GM18868 (cell line): Measurements from ENCODE around the gene SIRT7.

Experiments
- ATAC-seq: cut with Tn5 transposase; IDR thresholded peaks from one replicate; pipeline ENCODE4 v1.9.1; 2021; ENCODE audit warnings: mild to moderate bottlenecking, moderate library complexity; ENCODE audit not compliant: unreplicated experiment

Gene SIRT7

DNA sequence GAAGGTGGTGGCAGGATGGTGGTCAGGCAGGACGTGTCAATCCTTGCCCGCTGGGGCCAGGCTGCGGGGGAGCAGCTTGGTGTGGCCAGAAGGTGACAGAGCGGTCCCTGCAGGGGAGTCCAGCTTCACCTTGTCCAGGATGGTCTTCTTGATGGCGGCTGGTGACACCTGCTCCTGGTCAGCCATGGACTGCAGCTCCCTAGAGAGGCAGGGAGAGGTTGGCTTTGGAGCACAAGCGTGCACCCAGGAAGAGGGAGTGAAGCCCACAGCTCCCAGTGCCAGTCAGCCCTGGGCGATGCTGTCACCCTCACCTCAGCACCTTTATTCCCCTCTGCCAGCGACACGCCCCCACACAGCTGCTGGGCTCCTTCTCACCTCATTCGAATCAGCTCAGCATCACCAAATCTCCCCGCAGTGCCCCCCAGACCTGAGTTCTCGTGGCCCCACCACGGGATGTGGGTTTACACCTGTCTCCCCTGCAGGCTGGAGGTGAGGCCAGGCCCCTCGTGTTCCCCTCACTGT, 15.3 kb upstream of the SIRT7 start:
- ATAC-seq = no peak

DNA sequence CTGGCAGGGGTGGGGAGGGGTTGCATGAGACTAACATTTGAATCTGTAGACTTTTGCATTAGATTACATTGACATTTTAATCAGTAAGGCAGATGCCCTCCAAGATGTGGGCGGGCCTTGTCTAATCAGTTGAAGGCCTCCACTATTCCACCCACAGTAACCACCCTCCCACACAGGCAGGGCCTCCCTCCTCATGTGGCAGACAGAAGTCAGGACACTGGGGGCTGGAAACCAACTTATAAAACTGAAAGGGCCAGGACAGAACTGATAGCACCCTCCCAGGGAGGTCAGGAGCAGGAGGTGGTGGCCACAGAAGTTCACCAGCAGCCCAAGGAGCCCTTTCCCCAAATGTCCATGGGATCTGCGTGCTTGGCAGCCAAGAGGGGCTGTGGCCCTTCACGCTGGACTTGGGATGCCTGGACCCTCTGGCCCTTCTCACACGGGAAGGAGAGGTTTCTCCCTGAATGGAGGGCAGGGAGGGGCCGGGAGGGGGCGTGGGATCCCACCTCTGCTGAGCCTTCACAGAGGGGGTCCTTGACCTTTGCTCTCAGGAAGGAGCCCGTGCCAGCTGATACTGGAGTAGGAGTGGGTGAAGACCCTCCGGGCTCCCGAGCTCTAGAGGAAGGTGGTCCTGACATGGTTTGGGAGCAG, 14.5 kb upstream of the SIRT7 start:
- ATAC-seq = no peak

DNA sequence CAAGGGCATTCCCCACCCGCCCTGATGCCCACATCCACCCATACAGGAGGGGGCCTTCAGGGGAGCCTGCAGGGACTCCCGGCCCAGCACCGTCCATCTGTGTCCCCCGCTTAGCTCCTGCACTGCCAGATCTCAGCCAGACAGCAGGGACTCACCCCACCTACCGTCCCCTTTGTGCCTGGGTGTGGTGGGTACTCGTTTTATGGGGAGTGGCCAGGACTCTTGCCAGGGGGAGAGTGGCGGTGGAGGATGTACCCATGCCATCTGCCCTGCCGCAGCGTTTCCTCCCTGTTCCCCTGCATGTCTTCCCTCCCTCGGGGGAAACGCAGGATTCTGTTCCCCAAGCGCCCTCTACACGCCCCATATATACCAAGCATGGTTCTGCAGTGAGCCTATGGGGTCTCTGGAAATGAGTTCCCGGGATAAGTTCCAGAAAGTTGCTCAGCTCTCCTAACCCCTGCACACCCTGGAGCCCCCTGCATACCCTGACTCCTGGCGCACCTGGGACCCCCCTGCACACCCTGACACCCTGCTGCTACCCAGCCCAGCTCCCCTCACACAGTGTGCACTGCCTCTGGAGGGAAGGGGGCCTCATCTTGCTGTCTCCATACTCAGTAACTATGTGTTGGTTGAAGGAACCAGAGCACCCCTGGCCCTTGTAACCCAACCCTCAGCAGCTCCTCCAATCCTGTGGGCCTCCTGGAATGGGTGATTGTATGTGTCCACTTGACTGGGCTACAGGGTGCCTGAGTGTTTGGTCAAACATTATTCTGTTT, 13.8 kb upstream of the SIRT7 start:
- no peak for ATAC-seq

DNA sequence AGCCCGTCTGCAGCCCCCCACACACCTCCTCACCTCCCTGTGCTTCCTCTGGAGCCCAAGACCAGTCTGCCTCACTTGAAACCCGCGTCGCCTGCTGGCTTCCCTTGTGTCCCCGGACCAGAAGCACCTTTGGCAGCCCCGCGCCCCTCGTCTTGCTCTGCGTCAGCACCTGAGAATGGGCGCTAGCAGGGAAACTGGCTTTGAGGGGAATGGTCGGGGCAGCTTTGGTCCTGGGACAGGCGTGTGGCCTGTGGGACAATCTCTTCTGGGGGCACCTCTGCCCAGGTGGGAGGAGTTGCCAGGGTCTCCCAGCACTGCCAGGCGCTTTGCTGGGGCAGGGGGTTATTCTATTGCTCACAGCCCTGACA, 13.2 kb upstream of the SIRT7 start:
- no peak for ATAC-seq

DNA sequence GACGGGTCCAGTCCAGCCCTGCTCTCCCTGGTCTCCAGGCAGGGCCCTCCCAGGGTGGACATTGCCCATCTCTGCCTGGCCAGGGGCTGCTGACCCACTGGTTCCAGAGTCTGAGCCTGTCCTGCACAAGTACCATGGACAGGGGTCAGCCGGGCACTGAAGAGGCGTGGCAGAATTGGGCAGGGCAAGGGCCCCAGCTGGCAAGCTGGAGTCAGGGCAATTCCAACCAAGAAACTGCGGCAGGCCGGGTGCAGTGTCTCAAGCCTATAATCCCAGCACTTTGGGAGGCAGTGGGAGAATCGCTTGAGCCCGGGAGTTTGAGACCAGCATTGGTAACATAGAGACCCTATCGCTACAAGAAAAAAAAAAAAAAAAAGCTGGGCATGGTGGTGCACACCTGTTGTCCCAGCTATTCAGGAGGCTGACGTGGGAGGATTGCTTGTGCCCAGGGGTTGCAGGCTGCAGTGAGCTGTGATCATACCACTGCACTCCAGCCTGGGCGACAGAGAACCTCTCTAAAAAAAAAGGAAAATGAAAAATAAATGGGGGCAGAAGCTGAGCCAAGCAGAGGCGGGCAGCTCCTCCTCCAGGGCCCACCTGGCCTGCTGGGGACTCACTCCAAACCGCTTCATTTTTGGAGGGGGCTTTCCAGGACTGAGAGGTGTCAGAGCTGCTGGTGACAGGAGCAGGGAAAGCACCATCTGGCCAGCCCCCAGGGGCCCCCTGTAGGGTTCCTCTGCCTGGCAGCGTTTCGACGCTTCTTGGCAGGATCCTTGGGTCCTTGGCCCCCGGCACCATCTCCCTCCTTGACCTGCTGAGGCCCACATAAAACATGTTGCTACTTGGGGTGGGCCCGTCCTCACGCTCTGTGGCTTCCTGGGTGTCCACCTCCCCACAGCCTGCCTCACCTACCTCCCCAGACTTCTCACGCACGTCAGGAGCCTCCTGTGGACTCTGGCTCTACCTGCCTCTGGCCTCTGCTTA, 12.5 kb upstream of the SIRT7 start:
- no peak for ATAC-seq

DNA sequence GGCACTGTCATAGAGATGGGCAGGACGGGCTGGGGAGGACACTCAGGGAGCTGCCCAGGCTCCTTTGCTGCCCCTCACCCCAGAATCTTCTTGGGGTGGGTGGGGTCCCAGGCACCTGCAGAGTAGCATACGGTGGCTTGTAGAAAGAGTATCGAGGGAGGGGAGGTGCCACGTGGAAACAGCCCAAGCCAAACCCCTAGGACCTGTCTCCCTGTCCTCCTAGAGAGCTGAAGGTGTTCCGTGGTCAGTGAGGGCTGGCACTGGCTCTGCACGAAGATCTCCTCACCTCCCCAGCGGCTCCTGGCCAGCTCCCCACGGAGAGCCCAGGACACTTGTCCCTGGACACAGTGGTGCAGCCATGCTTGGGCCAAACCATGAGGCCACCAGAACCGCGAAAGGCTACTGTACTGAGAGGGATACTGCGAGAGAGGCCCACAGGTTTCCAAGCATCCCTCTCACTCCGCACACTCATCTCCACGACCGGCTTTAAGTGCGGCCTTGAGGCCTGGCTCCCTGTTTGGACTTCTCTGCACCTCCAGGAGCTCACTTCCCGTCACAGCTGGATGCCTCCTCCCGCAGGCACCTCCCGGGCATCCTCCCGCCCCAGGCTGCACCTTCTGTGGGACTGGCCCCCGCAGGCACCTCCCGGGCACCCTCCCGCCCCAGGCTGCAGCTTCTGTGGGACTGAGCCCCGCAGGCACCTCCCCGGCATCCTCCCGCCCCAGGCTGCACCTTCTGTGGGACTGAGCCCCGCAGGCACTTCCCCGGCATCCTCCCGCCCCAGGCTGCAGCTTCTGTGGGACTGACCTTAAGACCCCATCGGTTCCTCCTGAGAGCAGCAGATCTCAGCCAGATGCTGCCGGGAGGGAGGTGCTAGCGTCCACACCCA, 11.5 kb upstream of the SIRT7 start:
- ATAC-seq = no peak

DNA sequence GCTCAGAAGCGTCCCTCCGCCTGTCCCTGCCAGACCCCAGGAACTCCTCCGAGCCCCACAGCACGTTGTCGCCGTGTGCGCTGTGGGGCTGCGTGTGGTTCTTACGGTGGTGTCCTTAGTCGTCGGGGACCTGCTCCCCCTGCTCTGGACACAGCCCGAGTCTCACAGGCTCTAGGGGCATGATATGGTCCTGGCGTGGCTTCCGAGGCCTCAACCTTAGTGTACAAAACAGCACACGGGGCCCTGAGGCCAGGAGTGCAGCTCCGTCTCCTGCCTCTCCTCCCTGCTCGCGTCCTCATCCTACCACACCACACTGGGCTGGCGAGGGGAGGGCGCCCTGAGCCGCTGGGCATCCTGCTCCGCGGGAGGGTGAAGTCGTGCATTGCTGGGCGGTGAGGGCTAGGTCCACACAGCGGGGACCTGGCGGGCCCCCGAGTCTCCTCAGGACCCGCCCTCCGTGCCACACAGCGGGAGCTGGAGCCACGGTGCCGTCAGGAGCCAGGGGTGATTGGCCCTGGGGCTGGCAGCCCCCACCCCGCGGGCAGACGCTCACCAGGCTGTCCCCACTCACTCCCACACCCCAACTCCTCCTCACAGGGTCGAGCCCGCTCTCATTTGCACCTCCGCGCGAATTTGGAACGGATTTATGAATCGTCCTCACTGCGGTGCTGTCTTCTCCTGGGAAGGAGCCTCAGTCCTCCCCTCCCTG, 10.7 kb upstream of the SIRT7 start:
- no peak for ATAC-seq

DNA sequence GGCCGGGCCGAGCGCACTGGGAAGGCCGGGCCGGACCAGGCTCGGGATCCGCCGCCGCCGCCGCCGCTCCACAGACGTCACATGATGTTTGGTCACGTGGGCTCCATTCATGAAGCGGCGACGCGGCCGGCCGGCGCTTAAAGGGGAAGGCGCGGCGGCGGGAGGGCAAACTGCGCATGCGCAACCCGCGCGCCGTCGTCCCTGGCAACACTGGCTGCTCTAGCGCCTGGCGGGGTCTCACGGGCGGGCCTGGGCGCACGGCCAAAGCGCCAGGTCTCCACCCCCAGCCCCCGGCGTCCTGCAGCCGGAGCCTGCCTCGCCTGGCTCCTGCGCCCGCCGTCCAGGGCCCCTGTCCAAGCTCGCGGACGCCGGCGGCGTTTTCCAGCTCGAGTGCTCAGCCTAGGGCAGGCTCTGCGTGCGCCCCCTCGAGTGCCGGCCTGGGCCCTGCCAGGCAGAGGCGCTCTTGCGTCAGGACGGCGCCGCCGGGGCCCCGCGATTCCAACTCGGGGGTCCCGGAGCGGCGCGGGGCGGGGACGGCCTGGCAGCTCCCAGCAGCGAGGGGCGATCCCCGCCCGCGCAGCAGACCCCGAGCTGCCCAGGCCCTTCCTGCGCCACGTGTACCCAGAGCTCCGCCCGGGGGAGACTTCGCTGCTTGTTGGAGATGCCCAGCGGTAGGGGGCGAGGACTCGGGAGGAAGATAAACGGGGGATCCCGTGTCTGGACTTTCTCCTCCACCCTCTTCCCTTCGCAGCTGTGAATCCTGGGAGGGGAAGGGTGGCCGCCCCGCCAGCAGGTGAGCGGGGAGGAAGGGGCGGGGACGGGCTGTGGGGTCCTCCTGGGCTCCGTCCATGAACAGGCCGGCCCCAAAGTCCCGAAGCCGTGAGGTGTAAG, 9.9 kb upstream of the SIRT7 start, which contains the start of gene MAFG:
Gene MAFG (minus strand): TSS at position 83 of the 891 bp plus-strand sequence. CDS start 4,550 bp downstream, outside the sequence.
- peak; percentile 59 for ATAC-seq

DNA sequence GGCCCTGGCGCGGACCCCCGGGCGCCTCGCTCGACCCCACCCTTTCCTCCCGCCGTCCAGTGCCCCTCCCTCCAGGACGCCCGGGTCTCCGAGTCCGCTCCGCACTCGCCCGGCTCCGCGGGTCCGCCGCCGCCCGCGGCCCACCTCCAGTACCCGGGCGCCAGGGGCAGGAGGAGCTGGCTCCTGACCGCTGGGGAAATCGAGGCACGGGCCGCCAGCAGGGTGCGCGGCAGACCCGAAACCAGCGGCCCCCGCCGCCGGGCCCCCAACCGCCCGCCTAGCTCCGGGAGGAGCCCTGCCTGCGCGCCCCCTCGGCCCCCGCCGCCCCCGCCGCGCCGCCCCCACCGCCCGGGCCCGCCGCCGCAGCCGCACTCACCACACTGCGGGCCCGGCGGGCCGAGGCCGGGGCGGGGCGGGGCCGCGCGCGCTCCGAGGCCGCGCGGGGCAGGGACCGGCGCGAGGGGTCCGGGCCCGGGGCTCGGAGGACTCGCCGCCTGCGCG, 9.2 kb upstream of the SIRT7 start:
- ATAC-seq = peak; percentile 26

DNA sequence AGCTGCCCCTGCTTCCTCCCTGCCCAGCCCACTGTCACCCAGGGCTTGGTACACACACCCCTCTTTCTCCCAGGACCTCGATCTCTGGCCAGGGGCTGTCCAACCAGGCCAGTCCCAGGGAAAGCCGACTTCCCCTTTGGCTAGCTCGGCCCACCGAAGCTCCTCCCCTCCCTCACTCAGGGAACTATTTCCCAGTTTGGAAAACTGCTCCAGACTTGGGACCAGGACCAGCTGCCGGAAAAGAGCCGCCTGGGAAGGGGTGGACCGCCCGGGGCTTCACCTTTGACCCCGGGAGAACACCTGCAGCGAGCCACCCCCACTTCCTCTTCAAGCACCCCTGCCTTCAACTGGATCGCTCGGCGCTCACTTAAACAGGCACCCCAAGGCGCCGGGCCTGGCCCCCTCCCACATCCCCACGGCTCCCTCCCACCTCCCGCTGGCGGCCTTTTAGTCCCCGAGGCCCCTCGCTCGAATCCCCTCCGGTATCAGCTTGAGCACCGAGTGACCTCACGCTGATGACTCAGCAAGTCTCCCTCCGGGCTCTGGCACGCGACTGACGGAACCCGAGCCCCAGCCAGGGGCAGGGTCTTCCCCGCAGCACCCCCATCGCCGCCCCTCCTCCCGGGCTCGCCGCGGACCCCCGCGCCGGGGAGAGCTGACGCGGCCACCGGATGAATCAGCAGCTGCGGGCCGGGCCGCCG, 8.6 kb upstream of the SIRT7 start:
- peak; percentile 16 for ATAC-seq

DNA sequence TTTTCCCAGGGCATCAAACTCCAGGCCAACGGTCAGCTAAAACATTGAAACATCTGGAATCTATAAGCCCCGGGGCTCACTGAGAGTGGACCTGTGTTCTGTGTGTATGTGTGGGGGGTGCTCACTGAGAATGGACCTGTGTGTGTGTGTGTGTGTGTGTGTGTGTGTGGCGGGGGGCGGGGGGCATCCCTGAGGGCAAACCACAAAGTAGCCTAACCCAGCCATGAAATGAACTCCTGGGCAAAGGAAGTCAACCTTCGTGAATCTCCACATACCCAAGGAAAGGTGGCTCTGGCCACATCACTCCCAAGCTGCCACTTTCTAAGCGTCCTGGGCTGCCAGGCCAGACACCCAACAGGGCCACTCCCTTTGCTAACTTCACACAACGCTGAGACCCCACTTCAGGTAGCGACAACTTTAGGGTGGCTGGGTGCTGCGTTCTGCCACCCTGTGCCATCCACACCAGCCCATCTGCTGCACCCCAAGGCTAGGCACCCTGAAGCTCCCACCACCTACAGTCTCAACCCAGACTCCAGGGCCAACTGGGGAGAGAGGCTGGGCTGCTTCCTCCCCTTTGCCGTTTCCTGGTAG, 8.0 kb upstream of the SIRT7 start:
- ATAC-seq = no peak

DNA sequence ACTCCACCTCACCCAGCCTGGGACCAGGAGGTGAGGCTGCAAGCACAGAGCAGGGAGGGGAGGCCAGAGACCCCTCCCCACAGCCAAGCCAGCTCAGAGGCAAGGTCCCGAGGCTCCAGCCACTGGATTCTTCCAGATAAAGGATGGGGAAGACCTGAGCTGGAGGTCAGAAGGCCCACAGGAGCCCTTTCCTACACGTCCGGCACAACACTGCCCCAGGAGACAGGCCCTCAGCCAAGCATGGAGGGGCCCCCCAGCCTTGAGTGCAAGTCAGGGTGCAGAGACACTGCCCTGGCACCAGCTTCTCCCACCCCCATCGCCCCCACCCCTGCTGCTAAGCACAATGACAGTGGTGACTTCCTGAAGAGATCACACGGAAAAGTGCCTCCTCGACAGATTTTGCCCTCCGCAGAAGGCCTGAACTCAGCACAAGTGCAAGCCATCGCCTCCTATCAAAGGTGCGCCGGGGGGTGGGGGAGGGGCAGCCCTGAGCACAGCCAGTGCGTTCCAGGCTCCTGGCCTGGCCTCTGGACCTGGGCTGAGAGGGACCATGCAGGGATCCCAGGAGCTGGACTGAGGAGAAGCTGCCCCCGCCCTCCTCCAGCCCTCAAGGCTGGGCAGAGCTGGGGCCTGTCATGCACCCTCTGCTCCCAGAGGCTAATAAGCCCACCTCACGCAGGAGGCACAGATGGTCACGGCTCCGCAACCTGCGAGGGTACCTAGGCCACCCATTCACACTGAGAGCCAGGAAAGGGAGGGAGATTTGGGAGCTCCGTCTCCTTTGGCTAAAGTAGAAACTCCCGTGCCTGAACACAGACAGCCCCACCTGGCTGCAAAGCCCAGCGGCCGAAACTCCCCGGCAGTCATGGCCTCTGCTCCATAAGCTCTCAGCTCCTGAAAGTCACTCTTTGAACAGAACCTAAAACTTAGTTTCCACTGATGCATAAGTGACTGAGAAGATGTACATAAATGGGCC, 6.9 kb upstream of the SIRT7 start:
- ATAC-seq = no peak

DNA sequence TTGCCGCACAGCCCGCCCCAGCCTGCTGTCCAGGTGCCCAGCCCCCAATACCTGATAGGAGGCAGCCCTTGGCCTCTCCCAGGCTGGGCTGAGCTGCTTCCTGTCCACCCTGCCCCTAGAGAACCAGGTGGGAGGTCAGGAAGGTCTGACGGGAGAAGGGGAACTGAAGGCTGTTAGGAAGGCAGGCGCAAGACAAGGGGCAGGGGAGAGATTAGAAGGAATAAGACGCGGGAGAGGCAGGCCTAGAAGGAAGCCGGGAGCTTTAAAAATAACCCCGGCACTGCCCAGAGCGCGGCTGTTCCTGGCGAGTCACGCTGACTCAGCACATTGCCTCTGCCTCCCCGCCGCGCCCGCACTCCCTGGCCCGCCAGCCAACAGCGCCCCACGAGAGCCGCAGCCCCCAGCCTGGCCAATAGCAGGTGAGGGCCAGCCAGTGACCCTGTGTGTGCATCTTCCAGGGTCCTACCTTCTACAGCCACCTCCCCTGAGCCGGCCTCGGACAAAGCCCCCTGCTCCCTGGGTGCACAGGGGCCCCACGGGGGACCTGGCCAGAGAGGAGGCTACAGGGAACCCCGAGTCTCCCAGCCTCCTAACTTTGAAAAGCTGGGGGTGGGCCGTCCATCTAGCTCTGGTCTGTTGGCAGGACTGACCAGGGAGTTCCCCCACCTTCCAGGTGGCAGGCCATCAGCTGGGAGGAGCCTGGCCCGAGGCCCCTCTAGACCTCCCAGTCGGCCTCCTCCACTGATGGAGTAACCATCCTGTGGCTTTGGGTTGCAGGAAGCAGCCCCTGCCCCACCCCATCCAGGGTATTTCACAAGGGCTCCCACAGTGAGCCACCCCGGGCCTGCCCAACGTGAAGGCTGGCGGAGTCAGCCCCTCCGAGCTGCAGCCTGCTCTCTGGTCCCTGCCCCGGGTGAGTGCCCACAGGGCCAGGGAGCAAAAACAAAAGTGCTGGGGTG, 5.6 kb upstream of the SIRT7 start:
- no peak for ATAC-seq

DNA sequence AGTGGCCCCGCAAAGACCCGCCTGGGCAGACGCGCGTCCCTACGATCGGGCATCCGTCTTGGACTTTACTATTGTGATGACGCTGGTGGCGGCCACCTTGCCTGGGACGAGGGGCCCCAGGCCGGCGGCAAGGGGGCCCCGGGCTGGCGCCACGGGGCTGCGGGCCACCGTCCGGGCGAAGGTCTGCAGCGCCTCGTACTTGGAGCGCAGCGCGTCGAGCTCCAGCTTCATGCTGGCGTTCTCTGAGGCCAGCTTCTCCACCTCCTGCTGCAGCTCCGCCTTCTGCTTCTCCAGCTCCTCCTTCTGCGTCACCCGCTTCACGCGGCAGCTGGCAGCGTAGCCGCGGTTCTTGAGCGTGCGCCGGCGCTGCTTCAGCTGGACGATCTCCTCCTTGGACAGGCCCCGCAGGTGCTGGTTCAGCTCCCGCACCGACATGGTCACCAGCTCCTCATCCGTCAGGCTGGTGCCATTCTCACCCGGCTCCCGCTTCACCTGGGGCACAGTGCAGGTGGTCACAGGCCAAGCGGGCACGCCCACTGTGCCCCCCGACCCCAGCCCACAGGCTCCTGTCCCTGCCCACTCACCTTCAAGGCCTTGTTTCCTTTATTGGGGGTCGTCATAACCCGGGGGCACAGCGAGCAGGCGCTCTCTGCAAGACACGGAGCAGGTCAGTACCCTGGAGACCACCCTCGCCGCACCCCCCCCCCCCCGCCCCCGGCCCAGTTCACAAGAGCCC, 4.8 kb upstream of the SIRT7 start:
- ATAC-seq = no peak
